ENCODE data around the gene PLCD4.

- TF ChIP-seq CTCF (IDR thresholded peaks at IDR 0.05): no peak
- TF ChIP-seq POLR2A (IDR thresholded peaks at IDR 0.05): no peak
Measured at GRCh38 chr2:218671097-218671653, 63.5 kb downstream of the PLCD4 start.

All from lower leg skin (tissue), 3 donors.